HG02798 (cell line): ENCODE measurements around the gene BRSK2.

Source experiments
- ATAC-seq: cut with Tn5 transposase; IDR thresholded peaks from one replicate; pipeline ENCODE4 v1.9.1; 2021; ENCODE audit warnings: mild to moderate bottlenecking; ENCODE audit not compliant: unreplicated experiment, poor library complexity

BRSK2 gene

GRCh38 chr11:1447845-1448825 is 58.4 kb downstream of the BRSK2 start:
- no peak for ATAC-seq

- ATAC-seq: no peak
Measured at GRCh38 chr11:1448882-1449281, 59.1 kb downstream of the BRSK2 start.

- no peak for ATAC-seq
Measured at GRCh38 chr11:1449490-1450243, 59.9 kb downstream of the BRSK2 start.

- no peak for ATAC-seq
Measured at GRCh38 chr11:1450344-1450875, 60.7 kb downstream of the BRSK2 start.

- no peak for ATAC-seq
Measured at GRCh38 chr11:1450949-1451710, 61.4 kb downstream of the BRSK2 start.

- no peak for ATAC-seq
Measured at GRCh38 chr11:1451781-1452470, 62.2 kb downstream of the BRSK2 start.

GRCh38 chr11:1452744-1453143 is 63.0 kb downstream of the BRSK2 start:
- no peak for ATAC-seq

GRCh38 chr11:1453611-1454034 is 63.9 kb downstream of the BRSK2 start:
- ATAC-seq: no peak

- no peak for ATAC-seq
Measured at GRCh38 chr11:1454576-1454975, 64.8 kb downstream of the BRSK2 start.

- ATAC-seq: no peak
Measured at GRCh38 chr11:1455032-1455762, 65.5 kb downstream of the BRSK2 start.

- ATAC-seq: no peak
Measured at GRCh38 chr11:1455763-1456060, 66.0 kb downstream of the BRSK2 start.

- ATAC-seq: no peak
Measured at GRCh38 chr11:1456176-1456575, 66.4 kb downstream of the BRSK2 start.

GRCh38 chr11:1456596-1457325 is 67.0 kb downstream of the BRSK2 start:
- ATAC-seq: no peak

GRCh38 chr11:1457326-1457680 is 67.6 kb downstream of the BRSK2 start:
- no peak for ATAC-seq

- no peak for ATAC-seq
Measured at GRCh38 chr11:1457856-1458255, 68.1 kb downstream of the BRSK2 start.

- ATAC-seq: no peak
Measured at GRCh38 chr11:1458340-1459218, 68.8 kb downstream of the BRSK2 start.

GRCh38 chr11:1459219-1459575 is 69.5 kb downstream of the BRSK2 start:
- no peak for ATAC-seq
